ENCODE measurements around the gene C14orf119.

Gene C14orf119, protein sequence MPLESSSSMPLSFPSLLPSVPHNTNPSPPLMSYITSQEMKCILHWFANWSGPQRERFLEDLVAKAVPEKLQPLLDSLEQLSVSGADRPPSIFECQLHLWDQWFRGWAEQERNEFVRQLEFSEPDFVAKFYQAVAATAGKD

DNA sequence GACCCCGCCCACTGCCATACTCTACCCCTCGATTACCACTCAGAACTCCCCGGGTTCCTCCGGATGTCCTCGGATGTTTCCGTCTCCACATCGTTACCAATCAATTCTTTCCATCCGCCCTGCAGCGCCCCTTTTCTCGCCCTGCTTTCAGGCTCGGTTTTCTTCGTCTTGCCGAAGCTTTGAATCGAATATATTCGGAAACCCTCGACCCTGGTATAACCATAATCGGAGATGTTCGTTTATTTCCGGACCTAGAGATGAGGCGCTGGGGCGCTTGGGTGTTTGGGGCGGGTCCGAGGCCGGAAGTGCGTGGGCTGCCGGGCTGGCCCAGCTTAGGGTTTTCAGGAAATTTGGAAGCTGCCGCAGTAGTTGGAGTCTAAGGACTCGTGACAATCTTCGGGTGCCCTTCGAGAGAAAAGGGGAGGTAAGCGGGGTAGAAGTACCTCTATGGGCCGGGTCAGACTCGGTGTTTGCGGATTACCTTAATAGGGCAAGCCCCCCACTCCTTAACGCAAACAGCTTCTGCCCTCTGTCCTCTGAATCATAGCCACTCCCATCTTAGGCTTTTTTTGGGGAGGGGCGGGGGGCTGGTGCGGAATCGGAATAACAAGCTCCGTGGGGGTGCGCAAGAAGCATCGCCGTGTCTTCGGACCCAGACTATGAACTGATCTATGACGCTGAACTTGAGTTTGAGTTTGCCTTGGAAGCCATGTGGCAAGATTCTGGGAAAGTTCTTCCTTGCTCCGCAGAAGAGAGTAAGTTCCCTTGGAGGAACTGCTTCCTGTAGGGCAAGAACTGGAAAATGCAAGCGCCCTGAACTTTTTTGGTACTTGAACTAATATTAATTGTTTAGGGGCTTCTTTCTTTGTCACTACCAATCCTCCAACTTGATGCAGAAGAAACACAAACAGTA, at the start of gene C14orf119:
Gene C14orf119 (plus strand): TSS at position 310 of the 913 bp plus-strand sequence. CDS start 2,154 bp downstream, outside the sequence.
- DNase-seq (ENCODE audit: low spot score), result peak; percentile 100

DNA sequence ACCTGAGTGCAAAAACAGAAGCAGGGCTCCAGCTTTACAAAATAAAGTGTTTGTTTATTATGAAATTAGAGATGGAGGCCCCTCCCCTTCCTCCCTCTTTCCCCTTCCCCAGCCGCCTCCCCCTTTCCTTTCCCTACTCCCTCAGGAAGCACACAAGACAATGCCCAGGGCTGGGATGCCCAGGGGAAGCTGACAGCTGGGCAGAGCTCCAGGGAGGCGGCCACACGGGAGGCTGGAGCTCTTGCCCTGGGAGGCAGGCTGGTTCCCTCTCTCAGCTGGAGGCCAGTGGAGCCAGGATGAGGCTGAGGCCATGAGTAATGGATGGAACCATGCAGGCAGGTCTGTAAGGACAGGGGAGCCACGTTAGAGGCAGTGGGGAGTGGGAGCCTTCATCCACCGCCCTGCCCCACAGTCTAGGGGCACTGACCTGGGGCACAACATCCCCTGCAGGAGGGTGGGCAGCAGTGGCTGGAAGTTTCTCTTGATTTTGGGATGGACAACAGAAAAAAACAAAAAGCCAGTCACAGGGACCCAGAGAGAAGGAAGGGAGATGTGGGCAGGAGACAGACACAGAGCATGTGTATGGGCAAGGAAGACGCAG, 48.2 kb upstream of the C14orf119 start:
- no peak for DNase-seq (ENCODE audit: low spot score)

DNA sequence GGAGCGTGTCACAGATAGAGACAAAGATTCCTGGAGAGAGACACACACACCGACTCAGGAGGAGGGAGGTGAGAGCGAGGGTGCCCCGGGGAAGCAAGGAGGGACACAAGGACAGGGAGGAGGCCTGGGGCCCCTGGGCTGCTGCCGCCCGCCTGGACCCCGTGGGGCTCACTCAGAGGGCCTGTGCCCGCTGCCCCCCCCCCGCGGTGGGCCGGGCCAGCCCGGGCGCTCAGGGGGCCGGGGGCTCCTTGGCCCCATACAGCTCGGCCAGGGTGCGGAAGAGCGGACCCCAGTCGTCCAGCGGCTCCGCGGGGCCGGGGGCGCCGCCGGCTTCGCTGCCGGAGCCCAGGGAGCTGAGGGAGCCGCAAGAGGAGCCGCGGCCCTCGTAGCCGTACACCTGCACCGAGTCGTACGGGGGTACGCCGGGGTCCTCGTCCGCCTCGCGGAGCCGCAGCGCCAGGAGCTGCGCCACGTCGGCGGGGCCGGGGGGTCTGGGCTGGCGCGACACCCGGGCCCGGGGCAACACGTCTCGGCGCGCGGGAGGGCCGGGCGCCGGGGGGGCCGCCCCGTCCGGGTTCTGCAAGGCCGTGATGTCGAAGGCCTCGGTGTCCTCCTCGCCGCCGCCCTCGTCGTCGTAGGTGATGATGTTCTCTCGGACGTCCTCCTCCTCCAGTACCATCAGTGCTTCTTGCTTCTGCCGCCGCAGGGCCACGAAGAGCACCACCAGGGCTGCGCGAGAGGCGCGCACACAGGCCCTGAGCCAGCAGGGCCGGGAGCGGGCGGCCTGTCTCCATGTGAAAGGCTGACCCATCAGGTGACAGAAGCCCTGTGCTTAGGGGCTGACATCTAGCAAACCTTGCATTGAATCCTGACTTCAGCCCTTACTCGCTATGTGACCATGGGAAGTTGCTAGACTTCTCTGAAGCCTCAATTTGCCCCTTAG, 47.3 kb upstream of the C14orf119 start:
- no peak for DNase-seq (ENCODE audit: low spot score)

DNA sequence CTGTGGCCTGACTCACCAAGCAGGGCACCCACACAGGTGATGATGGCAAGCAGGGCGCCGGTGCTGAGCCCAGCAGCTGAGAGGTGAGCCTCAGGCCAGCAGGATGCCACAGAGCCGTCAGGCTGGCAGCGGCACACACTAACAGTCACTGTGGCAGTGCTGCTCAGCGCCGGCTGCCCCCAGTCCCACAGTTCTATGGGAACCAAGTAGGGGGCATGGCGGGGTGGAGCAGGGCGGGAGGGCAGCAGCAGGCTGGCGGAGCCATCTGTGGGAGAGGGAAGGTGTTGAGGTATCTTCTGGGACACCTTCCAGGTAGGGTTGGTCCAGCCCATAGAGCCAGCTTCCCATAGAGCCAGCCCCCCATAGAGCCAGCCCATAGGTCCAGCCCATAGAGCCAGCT, 46.3 kb upstream of the C14orf119 start:
- DNase-seq (ENCODE audit: low spot score), result no peak

DNA sequence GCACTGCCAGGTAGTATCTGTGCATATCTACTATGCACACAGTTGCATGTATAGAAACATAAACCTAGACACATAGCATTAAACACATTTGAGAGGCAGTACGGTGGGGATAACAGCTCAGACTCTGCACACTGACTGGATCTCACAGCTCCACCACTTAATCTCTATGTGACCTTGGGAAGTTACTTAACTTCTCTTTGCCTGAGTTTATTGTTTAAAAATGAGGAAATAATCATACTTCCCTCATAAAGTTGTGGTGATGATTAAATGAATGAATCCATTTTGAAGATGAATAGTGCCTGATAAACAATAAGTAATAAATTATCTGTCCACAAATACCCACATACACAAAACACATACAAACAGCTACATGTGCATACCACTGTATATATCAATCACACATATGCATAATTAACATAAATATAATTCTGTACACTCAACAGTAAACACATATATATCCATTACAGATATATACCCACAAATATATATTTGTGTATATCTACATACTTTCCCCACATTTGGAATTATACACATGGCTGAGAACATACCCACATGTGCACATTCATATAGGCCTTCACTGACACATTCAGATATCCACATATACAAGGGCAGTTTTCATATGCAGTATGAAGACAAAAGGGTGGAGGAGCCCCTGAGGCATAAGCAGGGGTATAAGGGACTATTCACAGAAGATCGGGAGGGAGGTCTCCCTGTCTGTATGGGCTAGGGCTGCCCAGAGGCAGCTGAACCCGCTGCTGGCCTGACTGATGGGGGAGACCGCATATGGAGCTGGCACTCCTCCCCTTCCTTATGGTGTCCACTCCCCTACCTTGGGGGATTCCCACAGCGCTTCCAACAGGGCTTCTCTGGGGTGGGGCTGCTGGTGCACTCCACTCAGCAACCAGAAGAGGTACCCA, 43.9 kb upstream of the C14orf119 start:
- no peak for DNase-seq (ENCODE audit: low spot score)

DNA sequence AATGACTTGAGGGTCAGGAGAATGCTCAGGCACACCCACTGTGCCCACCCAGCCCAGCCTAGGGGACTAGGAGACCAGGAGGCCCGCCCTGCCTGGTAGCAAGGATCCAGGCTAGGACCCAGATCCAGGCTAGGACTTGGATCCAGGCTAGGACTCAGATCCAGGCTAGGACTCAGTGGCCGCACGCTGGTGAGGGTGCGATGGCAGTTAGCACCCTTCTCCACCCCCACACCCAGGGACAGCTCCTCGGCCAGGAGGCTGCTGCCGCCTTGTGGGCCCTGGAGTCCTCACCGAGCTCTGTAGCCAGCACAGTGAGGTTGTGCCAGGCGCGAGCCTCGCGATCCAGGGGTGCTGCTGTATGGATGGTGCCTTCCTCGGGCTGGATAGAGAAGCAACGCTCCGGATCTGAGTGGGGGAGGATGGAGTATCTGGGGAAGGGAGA, 43.1 kb upstream of the C14orf119 start:
- no peak for DNase-seq (ENCODE audit: low spot score)

DNA sequence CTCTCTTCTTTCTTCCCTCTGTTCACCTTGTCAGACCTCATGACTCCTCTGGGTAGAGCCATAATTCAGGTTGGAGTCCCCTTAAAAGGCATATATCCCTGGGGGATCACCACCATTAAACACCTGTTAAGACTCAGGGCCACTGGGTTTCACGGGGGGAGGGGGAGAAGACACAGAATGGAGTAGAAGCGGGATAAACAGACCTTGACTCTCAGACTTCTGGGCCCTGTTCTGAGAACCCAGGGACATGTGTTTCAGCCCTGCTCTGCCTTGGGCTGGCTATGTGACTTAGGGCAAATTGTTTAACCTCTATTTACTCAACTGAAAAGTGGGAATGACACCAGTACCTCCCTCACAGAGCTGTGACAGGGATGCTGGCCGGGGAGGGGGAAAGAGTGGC, 42.6 kb upstream of the C14orf119 start:
- DNase-seq (ENCODE audit: low spot score), result no peak

DNA sequence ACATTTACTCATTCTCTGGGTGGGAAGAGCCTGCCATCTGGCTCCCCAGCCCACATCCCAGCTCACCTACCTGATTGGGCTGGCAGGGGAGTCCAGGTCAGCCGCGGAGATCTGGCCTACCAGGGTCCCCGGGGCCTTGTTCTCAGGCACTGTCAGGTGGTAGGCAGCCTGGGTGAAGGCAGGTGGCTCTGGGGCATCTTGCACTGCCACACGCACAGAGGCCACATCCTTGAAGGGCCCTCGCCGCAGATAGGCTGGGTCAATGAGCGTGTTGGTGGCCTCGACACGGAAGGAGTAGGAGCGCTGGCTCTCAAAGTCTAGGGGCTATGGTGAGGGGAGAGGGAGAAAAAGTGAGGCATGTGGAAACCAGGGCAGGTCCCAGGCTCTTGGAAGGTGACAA, 41.9 kb upstream of the C14orf119 start:
- DNase-seq (ENCODE audit: low spot score), result no peak

DNA sequence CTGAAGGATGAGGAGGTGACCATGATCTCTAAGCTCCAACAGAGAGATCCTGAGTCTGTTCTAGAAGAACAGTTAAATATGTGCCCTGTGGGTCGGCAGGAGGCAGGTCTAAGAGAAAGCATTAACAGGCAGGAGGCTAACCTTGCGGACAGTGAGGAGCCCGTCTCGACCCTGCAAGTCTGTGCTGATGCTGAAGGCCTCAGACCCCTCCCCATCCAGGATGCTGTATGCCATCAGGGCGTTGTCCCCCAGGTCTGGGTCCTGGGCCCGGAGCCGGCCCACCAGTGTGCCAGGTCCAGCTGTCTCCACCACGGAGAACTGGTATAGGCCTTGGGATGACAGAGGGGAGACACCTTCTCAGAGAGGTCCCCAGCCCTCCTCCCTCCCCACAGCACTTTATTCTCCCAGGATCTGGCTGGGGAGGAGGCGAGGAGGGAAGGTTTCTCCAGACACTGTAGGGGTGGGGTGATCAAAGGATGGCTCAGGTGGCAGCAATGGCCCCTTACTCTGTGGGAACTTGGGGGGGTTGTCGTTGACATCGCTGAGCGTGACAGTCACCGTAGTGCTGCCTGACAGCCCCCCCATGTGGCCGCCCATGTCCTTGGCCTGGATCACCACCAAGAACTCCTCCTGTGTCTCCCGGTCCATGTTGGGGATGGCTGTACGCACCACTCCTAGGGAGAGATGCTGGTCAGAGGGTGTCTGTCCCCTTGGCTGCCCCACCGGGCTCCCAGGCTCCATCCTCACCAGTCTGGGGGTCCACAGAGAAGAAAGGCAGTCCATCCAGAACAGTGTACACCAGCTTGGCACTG, 41.1 kb upstream of the C14orf119 start:
- peak; percentile 30 for DNase-seq (ENCODE audit: low spot score)

DNA sequence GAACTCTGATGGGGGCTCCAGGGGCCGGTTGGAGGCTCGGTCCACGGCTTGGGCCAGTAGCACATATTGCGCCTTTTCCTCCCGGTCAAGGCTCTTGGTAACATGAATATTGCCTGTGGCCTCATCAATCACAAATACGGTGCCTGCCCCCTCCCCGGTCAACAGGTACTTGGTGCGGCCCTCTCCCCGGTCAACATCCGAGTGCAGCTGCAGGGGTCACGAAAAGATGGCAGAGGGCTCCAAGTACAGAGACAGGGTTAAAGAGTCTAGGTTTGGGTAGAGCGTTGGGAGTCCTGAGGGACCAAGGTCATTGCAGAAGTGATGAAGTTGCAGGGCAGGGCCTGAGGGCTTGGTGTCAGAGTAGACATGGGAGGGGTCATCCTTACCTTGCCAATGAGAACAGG, 40.2 kb upstream of the C14orf119 start:
- DNase-seq (ENCODE audit: low spot score), result no peak

DNA sequence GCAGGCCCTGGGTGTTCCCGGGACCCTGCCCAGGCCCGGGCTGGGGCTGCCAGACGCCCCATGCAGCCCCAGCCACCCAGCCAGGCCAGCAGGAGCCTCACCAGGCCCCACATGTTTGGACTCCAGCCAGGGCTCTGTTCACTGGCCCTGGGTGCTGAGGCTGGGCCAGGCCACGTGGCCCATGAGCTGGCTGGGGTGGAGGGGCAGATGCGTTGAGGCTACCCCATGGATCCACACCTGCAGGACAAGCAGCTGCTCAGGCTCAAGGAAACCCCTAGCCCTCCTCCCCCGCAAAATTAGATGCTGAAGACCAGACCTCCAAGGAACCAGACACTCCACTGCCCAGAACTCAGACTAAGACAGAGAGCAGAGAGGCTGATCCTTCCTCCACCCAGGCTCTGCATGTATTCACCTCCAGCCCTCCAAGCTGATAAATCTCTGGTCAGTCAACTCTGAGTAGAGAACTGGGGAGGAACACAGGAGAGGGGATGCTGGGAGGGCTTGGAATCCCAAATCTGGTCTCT, 39.6 kb upstream of the C14orf119 start:
- peak; percentile 31 for DNase-seq (ENCODE audit: low spot score)

DNA sequence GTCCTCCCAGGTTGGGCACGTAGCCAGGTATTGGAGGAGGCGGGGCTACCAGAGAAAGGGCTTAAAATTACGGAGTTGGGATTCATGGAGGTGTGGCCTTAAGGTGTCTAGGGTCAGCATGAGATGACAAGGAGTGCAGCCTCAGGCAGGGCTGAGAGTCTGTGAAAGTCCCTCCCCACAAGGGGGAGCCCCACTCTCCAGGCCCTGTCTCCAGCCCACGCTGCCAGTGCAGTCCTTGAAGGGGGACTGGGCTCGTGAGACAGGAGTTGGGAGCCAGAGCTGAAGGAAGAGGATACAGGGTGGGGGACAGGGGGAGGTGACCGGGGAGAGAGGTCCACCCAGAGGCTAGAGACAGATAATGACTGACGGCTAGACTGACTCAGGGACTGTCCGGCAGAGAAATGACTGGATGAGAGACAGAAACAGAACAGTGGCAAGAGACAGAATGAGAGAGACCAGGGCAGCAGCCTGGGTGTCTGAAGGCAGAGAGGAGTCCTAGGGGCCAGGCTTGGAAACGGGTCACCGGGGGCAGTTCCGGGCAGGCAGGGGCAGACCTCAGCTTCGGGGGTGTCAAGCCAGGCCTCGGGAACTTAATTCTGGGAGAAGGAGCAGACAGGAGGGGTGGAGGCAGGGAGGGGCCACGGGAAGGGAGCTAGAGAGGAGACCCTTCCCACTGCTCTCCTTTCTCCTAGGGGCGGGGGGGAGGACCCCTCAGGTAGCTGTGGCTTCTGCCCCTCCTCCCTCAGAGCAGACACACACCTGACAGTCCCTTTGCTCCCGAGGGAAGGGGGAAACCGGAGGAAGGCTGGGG, 39.0 kb upstream of the C14orf119 start:
- DNase-seq (ENCODE audit: low spot score), result peak; percentile 85

DNA sequence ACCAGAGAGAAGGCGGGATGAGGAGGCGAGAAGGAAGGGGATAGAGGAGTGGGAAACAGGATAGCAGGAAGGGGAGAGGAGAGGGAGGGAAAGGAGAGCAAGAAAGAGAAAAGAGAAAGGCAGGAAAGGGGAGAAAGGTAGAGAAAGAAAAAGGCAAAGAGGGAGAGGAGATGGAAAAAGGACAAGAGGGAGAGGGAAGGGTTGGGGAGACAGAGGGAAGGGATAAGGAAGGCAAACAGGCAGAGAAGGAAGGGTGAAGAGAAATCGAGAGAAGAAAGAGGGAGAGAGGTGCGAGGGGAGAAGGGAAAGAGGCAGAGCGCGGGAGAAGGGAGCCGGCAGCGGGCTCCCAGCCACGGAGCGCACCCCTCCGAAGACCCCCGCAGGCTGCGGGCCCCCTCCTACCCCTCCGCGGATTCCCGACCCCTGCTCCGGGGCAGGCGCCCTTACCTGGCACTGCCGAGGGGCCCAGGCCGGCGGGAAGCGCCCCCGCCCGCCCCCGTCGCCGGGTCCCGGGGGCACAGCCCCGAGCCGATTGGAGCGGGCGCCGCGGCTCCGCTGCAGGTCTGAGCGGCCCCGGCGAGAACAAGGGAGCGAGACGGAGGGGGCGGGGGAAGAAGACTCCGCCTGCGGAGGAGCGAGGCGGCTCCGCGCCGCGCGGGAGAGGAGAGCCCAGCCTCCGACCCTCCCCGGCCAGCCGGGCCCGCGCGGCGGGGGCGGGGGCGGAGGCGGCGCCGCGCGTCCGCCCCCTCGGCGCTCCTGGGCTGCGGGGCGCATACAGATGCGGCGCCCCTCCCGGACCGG, 38.1 kb upstream of the C14orf119 start, which contains the start of gene CDH24:
Gene CDH24 (minus strand): TSS at position 565 of the 801 bp plus-strand sequence. CDS start 1,787 bp downstream, outside the sequence.
- peak; percentile 77 for DNase-seq (ENCODE audit: low spot score)

DNA sequence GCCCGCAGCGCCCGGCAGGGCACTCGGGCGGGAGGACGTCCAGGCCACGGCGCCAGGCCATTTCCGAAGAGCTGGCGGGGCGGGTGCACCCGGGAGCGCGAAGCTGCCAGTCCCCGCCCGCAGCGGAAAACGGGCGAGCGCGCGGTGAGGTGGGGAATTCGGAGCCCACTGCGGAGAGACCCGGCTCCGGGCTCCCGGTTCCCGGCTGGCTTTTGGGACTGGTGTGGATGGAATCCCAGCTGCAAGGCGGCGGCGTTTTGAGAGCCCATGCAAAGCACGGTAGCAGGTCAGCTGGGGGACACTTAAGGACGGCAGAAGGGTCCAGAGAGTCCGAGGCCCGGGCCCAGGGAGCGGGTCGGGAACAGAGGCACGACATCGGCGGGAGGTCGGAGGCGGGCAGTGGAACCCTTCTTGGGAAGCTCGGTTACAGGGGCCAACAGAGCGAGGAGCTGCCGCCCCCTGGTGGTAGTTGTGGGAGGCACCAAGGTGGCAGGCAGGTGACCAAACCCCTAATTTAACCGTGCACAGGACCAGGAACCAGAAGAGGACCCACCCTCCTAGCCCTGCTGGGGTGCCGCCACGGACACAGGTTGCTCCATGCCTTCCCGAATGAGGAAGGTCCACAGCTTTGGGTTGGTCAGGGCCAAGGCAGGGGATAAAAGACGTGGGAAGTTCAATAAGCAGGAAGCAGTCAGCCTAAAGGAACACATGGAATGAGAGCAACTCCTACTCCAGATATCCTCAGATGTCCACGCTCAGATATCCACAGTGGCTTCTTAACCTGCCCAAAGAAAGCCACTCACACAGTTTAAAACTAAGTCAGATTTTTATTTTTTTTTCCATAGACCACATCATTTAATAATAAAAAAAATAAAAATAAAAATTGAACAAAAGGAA, 37.3 kb upstream of the C14orf119 start:
- DNase-seq (ENCODE audit: low spot score), result peak; percentile 85

DNA sequence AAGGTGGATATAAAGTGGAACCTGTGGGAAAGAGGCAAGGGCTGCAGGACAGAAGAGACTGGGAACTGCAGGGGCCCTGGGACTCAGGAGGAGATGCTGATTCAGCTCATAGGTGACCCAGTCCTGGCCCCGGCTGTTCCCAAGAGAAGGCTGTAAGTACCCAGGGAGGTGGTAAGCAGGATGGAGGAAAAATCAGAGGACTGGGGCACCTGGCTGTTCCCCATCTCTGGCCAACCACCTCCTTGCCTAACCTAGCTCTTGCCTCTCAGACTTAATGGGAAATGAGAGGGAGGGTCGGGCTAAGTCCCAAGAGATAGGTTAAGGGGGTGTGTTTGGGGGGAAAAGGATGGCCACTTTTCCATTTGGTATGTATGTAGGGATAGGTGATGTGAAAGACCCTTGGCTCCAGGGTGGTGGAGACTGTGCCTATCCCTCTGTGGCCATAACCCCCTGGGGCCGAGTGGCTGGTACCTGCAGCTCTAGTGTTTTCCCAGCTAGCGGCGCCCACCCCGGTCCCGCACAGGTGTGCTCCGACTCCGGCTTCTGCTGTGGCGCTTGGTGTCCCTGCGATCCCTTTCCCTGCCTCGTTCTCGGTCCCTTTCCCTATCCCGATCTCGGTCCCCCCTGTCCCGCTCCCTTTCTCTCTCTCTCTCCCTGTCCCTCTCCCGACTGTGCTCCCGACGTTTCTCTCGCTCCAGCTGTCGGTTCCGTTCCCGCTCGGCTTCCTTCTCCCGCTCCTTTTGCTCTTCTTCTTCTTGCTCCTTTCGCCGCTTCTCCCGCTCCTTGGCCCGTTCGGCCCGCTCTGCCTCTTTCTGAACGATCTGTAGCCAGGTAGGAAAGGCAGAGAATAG, 36.4 kb upstream of the C14orf119 start:
- DNase-seq (ENCODE audit: low spot score), result no peak

Data from AG08395 (cell line).